CD4-positive, alpha-beta T cell treated with Interleukin-1 beta for 1 hour (primary cell): Measurements from ENCODE around the gene RBMS3.
"Not testable (repeated sequence)": the region's sequence is repeated elsewhere in the genome, so short reads cannot be mapped to it uniquely, and the experiment has no call there.

ENCODE experiments used
- DNase-seq, 2 donors: peaks; one replicate each; pipeline ENCODE4 v3.0.0-alpha.2; 2020 to 2022

RBMS3 gene

GRCh38 chr3:29345516-29346300 is 64.8 kb downstream of the RBMS3 start:
- DNase-seq: no peak

- no peak for DNase-seq
Measured at GRCh38 chr3:29346828-29347227, 66.0 kb downstream of the RBMS3 start.

- DNase-seq: no peak
Measured at GRCh38 chr3:29347412-29347811, 66.5 kb downstream of the RBMS3 start.

- no peak for DNase-seq
Measured at GRCh38 chr3:29348316-29348715, 67.4 kb downstream of the RBMS3 start.

- no peak for DNase-seq
Measured at GRCh38 chr3:29349049-29349448, 68.2 kb downstream of the RBMS3 start.

- no peak for DNase-seq
Measured at GRCh38 chr3:29353807-29354206, 72.9 kb downstream of the RBMS3 start.

GRCh38 chr3:29354894-29355293 is 74.0 kb downstream of the RBMS3 start:
- DNase-seq: no peak

- no peak for DNase-seq
Measured at GRCh38 chr3:29356062-29356461, 75.2 kb downstream of the RBMS3 start.

GRCh38 chr3:29360289-29360688 is 79.4 kb downstream of the RBMS3 start:
- not testable (repeated sequence) for DNase-seq

- DNase-seq: no peak
Measured at GRCh38 chr3:29363110-29363509, 82.2 kb downstream of the RBMS3 start.

GRCh38 chr3:29370021-29370420 is 89.2 kb downstream of the RBMS3 start:
- no peak for DNase-seq

GRCh38 chr3:29370476-29371420 is 89.9 kb downstream of the RBMS3 start:
- no peak for DNase-seq

GRCh38 chr3:29373131-29373680 is 92.3 kb downstream of the RBMS3 start:
- DNase-seq: no peak

- DNase-seq: no peak
Measured at GRCh38 chr3:29374226-29374625, 93.4 kb downstream of the RBMS3 start.

- no peak for DNase-seq
Measured at GRCh38 chr3:29379097-29379496, 98.2 kb downstream of the RBMS3 start.

- DNase-seq: no peak
Measured at GRCh38 chr3:29381595-29381994, 100.7 kb downstream of the RBMS3 start.

GRCh38 chr3:29382409-29382808 is 101.5 kb downstream of the RBMS3 start:
- no peak for DNase-seq

- DNase-seq: no peak
Measured at GRCh38 chr3:29382845-29383244, 102.0 kb downstream of the RBMS3 start.

GRCh38 chr3:29384640-29385039 is 103.8 kb downstream of the RBMS3 start:
- no peak for DNase-seq

GRCh38 chr3:29385046-29385830 is 104.4 kb downstream of the RBMS3 start:
- DNase-seq: no peak

- DNase-seq: no peak
Measured at GRCh38 chr3:29389362-29389761, 108.5 kb downstream of the RBMS3 start.

GRCh38 chr3:29392625-29393388 is 111.9 kb downstream of the RBMS3 start:
- no peak for DNase-seq
